Umbilical cord (tissue), 2 donors: ENCODE data around the gene BCAM. TPM values are rescaled to one million over a fixed set of nuclear protein-coding genes. Genes with fewer than 3 reads are reported as not detected.
"Not testable (repeated sequence)": the region's sequence is repeated elsewhere in the genome, so short reads cannot be mapped to it uniquely, and the experiment has no call there.

ENCODE experiments used
- DNase-seq: peaks from one replicate; pipeline ENCODE4 v3.0.0-alpha.2; 2015; ENCODE audit warnings: low spot score
- total RNA-seq: library from RNA; depleted of rRNA; stranded (reverse); fragments of >200 nt; gene quantifications from one replicate; pipeline ENCODE4 v1.2.3, GENCODE V29; 2014; ENCODE audit warnings: low replicate concordance; ENCODE audit not compliant: insufficient read depth

BCAM gene
- total RNA-seq, 1 donor from 2014 or later = 22.6 TPM

DNA sequence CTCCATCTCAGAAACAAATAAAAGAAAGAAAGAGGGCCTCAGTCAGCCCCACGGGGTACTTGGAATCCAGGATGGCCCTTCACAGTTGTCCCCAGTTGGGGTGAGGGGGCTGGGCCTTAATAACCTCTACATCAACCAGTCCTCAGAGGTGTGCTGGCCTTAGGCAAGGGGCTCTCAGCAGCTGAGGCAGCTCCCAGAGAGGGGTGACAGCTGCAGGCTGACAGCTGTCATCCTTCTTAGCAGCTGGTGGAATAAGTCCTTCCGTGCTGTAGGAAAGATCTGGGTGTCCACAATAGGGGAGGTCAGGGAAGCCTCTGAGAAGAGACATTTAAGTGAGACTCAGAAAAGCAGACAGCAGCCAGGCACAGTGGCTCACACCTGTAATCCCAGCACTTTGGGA lies 7.4 kb downstream of the BCAM start:
- DNase-seq = no peak

DNA sequence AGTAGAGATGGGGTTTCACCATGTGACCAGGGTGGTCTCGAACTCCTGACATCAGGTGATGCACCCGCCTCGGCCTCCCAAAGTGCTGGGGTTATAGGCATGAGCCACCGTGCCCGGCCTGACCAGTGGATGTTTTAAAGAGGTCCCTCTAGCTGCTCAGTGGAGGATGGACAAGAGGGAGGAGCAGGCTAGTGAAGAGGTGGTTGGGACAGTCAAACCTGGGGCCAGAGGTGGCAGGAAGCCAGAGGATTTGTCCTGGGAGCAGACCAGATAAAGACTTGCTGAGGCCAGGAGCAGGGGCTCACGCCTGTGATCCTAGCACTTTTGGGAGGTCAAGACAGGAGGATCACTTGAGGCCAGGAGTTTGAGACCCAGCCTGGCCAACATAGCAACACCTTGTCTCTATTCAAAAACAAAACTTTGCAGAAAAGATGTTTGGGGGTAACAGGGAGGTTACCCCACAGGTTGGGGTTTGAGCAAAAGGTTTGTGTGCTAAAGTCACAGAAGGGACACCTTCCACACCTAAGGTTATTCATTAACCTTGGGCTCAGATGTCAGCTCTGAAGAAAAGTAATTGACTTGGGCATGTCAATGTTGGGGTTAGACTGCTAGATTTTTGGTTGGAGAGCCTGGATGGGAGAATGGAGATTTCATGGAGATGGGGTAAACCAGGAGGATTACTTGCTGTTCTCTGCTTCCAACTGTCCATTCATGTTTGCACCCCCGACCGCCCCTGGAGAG lies 9.0 kb downstream of the BCAM start:
- DNase-seq = no peak

DNA sequence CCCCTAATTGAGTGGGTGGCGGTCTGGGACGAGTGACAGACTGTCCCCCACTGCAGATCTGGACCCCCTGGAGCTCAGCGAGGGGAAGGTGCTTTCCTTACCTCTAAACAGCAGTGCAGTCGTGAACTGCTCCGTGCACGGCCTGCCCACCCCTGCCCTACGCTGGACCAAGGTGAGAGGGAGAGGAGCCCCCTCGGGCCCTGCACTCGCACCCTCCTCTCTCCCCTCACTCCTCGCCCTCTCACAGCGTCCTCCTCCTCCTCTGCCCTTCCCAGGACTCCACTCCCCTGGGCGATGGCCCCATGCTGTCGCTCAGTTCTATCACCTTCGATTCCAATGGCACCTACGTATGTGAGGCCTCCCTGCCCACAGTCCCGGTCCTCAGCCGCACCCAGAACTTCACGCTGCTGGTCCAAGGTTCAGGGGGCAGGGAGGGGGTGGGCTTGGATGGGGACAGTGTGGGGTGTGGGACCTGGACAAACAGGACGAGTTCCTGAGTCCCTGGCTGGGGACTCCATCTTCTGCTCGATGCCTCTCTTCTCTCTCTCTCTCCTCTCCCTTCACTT lies 9.6 kb downstream of the BCAM start:
- no peak for DNase-seq

DNA sequence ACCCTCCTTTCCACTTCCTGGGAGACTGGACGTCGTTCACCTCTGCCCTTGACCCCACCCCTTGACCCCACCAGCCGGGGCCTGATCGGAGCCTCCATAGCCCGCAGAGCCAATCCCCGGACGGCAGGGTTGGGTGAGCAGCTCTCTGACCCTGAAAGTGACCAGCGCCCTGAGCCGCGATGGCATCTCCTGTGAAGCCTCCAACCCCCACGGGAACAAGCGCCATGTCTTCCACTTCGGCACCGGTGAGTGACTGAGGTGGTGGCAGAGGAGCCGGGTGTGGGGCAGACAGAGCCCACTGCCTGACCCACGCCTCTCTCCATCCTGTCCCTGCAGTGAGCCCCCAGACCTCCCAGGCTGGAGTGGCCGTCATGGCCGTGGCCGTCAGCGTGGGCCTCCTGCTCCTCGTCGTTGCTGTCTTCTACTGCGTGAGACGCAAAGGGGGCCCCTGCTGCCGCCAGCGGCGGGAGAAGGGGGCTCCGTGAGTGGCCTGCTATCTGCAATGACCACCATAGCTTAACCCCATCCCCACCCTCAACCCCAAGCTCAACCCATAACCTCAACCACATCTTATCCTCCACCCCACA lies 10.4 kb downstream of the BCAM start:
- no peak for DNase-seq

DNA sequence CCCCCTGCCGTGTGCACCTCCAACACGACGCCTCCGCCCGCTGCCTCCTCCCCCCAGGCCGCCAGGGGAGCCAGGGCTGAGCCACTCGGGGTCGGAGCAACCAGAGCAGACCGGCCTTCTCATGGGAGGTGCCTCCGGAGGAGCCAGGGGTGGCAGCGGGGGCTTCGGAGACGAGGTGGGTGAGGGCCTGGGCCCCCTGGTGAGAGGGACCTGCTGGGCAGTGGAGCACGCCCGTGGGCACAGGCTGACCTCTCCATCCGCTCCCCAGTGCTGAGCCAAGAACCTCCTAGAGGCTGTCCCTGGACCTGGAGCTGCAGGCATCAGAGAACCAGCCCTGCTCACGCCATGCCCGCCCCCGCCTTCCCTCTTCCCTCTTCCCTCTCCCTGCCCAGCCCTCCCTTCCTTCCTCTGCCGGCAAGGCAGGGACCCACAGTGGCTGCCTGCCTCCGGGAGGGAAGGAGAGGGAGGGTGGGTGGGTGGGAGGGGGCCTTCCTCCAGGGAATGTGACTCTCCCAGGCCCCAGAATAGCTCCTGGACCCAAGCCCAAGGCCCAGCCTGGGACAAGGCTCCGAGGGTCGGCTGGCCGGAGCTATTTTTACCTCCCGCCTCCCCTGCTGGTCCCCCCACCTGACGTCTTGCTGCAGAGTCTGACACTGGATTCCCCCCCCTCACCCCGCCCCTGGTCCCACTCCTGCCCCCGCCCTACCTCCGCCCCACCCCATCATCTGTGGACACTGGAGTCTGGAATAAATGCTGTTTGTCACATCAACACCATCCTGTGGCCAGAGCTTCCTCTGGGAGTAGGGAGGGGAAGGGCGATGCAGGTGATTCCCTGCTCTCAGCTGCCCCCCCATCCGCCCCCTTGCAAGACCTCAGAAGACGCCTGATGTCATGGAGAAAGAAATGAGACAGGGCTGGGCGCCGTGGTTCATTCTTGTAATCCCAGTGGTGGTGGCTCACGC lies 12.0 kb downstream of the BCAM start:
- peak; percentile 70 for DNase-seq

DNA sequence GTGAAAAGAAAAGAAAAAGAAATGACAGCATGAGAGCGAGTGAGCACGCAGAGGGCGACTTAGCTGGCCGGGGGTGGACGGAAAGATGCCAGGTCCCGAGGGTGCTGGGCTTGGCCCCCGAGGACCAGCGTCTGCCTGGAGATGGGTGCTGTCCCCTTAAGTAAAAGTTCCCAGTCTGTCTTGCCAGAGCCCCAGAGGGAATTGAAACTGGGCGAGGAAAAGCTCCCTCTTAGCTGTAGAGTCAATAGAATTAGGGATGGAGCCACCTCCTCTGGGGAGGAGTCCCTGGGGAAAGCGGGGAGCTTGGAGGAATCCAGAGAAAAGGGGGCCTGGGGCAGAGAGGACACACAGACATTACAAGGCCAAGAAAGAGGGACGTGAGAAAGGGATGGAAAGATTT lies 13.3 kb downstream of the BCAM start:
- DNase-seq = no peak

DNA sequence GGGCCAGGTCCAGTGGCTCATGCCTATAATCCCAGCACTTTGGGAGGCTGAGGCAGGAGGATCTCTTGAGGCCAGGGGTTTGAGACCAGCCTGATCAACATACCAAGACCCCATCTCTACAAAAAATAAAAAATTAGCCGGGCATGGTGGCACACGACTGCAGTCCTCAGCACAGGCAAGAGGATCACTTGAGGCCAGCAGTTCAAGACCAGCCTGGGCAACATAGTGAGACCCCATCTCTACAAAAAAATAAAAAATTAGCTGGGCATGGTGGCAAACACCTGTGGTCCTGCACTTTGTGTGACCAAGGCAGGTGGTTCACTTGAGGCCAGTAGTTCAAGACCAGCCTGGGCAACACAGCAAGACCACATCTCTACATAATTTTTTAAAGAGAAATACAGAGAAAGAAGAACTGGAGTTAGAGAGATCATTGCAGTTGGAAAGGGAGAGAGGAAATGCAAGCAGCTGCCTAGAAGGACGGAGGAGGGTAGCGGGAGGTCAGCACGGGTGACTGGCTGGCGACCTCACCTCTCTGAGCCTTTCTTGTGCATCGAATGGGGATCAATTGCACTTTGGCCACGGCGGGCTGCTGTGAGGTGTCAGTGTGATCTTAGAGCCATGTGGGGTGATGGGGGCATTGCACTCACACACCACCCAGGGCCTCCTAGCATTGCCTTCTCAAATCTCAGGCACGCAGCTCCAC lies 13.9 kb downstream of the BCAM start:
- no peak for DNase-seq

DNA sequence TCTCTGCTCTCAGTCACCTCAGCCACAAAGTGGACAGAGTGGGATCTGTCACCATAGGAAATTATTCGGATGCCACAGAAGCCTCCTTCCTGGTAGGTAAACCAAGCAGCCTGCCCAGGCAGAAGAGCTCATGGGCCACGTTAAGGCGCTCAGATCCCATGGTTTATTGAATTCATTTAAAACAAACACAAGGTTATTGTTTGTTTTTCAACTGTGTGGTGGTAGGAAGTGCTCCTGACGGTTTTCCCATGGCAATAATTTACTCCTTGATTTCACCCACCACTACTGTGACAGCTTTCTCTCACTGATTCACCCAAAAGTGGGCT lies 14.4 kb downstream of the BCAM start:
- DNase-seq = no peak

DNA sequence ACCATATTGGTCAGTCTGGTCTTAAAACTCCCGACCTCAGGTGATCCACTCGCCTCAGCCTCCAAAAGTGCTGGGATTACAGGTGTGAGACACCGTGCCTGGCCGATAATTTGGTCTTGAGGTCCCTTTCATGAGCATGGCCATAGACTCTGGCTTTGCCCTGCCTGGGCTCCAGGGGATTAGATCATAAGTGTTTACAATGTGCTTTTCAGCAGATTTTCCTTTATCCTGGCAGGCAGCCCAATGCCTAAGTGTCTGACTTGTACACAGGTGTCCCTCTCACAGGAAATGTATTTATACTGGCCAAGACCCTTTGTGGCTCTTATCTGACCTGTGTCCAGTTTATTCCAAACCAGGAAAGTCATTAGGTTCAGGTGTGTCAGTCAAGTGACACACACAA lies 15.9 kb downstream of the BCAM start:
- no peak for DNase-seq

DNA sequence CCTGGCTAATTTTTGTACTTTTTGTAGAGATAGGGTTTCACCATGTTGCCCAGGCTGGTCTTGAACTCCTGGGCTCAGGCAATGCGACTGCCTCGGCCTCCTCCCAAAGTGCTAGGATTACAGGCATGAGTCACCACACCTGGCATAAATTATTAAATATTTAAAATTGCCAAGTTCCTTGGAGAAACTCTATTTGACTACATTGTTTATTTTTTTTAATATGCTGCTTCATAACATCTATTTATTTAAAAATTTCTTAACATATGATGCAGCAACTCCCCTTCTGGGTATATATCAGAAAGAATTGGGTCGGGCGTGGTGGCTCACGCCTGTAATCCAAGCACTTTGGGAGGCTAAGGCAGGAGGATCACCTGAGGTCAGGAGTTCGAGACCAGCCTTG lies 24.0 kb downstream of the BCAM start:
- DNase-seq = not testable (repeated sequence)

DNA sequence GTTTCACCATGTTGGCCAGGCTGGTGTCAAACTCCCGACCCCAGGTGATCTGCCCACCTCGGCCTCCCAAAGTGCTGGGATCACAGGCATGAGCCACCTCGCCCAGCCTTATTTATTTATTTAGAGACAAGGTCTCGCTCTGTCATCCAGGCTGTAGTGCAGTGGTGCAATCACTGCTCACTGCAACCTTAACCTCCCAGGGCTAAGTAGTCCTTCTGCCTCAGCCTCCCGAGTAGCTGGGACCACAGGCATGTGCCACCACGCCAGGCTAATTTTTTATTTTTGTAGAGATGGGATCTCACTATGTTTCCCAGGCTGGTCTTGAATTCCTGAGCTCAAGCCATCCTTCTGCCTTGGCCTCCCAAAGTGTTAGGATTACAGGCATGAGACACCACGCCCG lies 25.5 kb downstream of the BCAM start:
- DNase-seq = not testable (repeated sequence)

DNA sequence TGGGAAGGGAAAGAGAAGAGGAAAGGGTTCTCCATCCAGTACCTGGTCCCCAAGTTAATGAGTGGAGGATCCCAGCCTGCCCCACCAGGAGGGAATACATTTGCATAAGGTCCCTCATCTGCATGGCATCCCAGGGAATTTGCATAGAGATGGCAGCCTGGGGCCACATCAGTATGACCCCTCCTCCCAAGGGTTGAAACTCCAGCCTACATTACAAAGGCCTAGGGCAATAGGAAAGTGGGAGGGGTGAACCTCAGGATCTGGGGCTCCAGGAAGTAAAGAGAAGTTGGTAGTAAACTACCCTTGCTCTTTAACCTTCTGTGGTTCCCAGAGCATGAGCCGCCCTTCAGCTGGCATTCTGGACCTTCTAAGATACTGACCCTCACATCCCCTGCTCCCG lies 30.4 kb downstream of the BCAM start:
- DNase-seq = no peak

DNA sequence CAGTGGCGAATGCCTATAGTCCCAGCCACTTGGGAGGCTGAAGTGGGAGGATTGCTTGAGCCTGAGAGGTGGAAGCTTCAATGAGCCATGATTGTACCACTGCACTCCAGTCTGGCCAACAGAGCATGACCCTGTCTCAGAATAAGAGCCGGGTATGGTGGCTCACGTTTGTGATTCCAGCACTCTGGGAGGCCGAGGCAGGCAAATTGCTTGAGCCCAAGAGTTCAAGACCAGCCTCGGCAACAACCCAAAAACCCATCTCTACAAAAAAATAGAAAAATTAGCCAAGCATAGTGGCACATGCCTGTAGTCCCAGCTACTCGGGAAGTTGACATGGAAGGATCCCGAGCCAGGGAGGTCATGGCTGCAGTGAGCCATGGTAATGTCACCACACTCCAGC lies 31.9 kb downstream of the BCAM start:
- no peak for DNase-seq

DNA sequence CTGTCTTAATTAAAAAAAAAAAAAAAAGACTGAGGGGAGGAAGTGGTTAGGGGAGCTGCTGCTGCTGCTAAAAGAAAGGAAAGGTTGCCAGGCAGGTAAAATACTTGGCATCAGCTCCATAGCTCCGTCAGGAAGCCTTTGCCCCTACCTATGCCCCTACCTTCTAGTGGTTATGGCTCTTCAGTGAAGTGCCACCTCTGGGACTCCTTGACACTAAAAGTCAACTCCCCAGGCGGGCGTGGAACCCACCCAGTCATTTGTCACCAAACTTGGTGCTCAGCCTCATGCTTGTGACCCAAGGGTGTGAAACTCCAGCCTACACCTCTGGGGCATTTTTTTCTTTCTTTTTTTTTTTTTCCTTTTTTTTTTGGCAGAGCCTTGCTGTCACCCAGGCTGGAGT lies 32.3 kb downstream of the BCAM start:
- DNase-seq = no peak

DNA sequence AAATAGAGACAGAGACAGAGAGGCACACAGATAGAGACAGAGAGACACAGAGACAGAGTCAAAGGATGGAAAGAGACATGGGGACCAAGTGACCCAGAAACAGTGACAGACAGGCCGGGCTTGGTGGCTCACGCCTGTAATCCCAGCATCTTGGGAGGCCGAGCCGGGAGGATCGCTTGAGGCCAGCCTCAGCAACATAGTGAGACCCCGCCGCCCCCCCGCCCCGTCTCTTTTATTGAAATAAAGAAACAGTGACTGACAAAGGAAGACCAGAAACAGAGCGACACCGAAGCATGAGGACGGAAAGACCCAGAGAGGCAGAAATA lies 36.3 kb downstream of the BCAM start:
- no peak for DNase-seq

DNA sequence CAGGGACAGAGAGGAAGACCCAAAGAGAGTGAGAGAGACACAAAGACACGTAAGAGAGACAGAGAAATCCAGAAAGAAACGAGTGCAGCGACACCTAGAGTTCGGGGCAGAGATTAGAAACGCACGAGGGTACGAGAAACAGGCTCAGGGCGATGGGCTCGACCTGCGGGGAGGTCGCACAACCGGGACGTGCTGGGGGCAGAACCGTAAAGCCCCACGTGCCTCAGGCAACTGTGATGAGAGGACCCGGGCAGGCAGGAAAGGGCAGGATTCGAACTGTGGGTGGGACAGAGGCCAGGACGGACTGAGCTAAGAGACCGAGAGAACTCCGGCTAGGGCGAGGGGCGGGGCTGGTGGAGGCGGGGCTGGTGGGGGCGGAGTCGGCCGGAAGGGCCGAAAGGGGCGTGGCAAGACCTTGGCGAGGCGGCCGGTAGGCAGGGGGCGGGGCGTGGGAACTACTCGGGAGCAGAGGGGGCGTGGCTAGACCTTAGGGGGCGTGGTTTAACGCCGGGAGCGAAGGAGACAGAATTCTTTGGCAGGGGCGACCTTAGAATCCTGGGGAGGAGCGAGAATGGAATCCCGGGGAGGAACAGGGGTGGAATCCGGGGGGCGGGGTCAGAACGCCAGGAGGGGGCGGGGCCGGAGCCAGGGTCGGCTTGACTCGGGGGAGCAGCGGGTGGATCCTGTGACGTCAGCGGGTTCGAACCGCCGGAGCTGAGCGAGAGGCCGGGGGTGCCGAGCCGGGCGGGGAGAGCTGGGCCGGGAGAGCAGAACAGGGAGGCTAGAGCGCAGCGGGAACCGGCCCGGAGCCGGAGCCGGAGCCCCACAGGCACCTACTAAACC lies 36.9 kb downstream of the BCAM start, which contains the start of gene NECTIN2:
Gene NECTIN2, plus strand, starts transcription at position 686 of the 843 bp plus-strand sequence. CDS start 229 bp downstream, outside the sequence.
- peak; percentile 99 for DNase-seq

DNA sequence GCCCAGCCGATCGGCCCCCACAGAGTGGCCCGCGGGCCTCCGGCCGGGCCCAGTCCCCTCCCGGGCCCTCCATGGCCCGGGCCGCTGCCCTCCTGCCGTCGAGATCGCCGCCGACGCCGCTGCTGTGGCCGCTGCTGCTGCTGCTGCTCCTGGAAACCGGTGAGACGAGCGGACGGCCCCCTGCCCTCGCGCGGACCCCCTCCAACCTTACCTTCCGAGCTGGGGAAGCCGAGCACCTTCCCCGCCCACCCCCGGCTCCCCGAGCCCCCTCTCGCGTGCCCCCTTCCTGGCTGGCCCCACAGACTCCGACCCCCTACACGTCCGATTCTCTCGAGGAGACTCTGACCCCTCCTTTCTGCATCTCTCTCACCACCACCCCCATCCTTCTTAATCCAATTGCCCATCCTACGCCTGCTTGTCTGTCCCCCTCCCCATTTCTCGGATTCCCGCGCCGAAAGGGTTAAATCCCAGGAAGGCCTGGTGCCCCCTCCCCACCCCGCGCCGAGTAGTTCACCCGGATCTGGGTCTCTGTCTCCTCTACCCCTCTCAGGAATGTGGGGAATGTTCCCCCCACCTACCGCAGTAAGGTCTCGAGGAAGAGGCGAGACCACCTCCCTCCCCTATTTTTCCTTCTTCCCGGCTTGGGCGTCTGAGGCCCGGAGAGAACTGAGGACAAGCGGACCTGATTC lies 37.7 kb downstream of the BCAM start:
- DNase-seq = peak; percentile 53

DNA sequence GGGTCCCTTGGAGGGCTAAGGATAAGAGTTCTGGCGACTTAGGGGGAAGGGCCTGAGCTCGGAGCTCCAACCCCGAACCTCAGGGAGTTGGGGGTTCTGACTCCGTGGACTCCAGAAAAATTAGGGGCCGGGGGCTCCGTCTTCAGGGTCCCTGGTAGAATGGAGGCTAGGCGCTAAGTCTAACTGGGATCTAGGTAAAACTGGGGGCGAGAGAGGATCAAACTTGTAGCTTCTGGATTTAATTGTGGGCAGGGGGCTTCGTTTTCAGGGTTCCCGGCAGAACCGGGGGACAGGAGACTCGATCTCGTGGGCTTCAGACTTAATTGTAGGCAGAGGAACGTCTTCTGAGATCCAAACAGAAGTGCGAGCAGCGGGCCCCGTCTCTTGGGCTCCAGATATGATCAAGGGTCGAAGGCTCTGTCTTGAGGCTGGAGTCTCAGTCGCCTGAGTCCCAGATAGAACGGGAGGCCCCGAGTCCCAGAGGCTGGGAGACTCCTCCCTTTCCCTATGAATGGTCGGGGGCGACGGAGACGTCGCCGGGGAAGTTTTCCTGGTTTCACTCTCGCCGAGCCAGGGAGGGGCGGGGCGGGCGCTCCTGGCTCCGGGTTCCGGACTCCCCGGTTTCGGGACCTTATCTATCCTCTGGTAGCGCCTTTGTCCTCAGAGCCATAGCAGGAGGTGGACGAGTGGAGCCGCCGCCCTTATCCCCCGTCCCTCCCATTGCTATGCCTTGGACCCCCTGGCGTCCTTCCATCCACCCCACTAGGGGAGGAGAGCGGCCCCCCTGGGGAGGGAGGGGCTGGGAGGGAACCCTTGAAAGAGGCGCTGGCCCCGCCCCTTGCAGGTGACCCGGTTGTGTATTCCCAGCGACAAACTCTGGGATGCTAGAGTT lies 38.5 kb downstream of the BCAM start:
- peak; percentile 78 for DNase-seq
